Activated CD4-positive, alpha-beta T cell treated with anti-CD3 and anti-CD28 coated beads, Interleukin-2, amount 50 U/mL, for 48 hours (primary cell): ENCODE measurements around the gene EEA1.

Experiments
- DNase-seq, 2 experiments: peaks; one replicate each; pipeline ENCODE4 v3.0.0-alpha.2; 2020

Gene EEA1

GRCh38 chr12:92877904-92878303 is 51.2 kb downstream of the EEA1 start:
- no peak for DNase-seq

DNA sequence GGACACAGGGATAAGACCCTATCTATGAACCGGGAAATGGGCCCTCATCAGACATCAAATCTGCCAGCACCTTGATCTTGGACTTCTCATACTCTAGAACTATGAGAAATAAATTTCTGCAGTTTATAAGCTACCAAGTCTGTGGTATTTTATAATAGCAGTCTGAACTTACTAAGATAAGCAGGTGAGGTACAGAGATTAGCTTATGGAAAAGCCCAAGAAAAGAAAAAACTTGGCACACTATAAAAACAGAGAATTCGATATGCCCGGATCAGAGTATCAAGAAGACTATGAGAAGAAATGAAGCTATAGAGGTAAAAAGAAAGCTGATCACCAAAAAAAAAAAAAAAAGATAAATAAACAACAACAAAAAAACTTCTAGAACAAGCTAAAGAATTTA is 52.6 kb downstream of the EEA1 start:
- DNase-seq = no peak

GRCh38 chr12:92871116-92871515 is 58.0 kb downstream of the EEA1 start:
- no peak for DNase-seq

DNA sequence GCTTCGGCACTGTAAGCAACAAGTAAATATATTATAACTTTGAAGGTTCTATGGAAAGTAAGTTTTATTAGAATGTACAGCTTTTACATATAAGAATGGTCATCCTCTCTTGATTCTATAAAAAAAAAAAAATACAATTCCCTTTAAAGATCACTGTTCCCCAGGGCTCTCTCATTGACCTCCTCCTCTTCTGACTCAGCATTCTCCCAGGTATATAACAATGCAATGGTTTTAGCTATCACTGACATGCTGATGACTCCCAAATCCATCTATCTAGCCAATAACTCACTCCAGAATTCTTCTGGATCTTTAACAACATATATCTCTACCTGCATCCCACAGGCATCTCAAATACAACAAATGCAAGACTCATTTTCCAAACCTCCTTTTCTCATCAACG is 62.7 kb downstream of the EEA1 start:
- DNase-seq = no peak

DNA sequence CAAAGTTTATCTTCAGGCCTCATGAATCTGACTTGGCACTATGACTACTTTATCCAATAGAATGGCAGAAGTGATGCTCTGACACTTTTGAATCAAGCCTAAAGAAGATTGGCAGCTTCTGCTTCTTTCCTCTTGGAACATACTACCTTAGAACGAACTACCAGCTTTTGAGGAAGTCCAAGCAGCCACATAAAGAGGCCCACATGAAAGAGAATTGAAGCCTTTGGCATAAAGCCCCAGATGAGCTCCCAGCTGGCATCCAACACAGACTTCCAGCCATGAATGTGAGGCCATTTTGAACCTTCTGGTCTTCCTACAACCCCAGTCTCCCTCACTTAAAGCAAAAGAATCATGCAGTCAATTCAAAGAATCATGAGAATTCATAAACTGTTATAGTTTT is 65.8 kb downstream of the EEA1 start:
- no peak for DNase-seq

DNA sequence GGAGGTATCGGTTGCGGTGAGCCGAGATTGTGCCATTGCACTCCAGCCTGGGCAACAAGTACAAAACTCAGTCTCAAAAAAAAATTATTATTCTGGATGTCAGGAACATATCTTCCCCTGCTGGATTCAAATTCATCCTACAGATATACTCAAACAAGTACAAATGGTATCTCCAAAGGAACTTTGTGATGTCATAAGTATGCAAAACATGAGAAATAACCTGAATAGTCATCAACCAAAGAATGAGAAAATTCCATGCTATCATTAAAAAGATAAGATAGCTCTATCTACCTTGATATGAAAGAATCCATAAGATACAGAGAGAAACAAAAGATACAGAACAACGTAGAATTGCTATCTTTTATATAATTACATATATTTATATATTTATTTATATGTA is 67.7 kb downstream of the EEA1 start:
- no peak for DNase-seq

- no peak for DNase-seq
Observed at GRCh38 chr12:92860521-92860920, 68.6 kb downstream of the EEA1 start.

DNA sequence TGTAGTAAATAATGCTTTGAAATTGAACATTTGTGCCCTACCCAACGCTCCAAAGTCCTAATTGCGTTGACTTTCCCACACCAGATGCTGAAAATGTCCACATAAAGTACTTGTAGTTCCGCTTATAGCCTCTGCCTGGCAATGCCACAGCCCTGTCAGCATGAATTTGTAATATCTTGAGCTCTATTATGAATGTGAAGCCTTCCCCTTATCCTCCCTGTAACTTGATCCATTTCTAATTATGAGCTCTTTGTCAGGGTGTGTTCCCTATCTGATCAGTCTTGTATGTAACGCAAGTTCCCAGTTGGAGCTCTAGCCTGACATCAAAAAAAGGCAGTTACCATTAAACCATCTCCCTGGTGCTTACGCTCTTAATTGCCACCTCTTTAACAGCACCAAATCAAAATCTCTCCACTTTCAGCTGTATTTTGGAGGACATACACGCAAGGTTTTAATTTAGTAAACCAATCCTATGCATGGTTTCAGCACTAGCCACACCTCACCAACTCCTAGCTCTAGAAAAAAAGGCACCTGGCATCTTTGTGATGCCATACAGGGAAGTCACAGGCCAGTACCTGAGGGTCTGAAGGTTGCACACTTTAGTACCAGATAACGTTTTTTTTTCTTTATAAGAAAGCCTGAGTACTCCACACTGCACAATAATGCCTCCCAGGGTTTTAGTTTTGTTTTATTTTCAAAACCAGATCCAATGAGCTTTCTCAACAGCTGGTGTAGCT is 69.3 kb downstream of the EEA1 start:
- no peak for DNase-seq

DNA sequence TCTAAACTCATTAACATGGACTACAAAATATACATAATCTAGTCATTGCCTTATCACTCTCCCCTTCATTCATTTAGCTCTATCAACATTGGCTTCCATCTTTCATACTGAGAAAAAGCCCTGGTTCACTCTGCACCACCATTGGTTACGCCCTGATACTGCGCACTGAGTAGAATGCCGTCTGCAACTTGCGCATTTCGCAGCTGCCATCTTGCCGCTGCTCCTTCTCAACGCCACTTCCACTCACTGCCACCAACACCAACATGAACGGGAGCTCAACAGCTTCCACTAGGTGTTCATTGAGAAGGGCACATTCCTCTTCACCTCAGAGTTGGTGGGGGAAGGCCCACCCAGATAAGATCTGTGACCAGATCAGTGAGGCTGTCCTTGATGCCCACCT is 71.3 kb downstream of the EEA1 start:
- no peak for DNase-seq

DNA sequence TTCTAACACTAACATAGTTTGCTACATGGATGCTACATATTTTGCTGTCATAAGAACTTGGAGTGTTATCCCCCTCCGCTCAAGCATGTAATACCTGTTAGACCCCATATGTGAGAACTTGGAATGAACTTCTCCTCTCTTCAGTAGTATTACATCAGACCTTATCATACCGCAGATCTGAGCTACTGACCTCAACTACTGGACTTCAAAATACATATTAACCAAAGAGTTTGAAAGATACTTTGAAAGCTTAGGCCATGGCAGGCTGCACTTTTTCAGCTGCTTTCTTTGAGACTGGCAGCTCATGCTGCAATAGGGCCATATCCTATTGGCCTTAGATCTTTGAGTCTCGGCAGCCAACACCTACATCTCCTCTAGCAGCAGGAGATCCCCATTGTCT is 74.8 kb downstream of the EEA1 start:
- no peak for DNase-seq

DNA sequence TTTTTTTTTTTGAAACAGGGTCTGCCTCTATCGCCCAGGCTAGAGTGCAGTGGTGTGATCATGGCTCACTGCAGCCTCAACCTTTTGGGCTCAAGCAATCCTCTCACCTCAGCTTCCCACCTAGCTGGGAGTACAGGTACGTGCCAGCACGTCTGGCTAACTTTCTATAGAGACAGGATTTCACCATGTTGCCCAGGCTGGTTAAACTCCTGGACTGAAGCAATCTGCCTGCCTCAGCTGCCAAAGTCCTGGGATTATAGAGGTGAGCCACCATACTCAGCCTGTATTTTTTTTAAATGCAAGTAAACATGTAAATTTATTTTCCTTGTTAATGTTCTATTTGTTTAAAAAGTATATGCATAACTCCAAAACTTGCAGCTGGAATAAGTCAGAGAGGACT is 80.4 kb downstream of the EEA1 start:
- DNase-seq = no peak

GRCh38 chr12:92847368-92847767 is 81.7 kb downstream of the EEA1 start:
- DNase-seq = no peak

DNA sequence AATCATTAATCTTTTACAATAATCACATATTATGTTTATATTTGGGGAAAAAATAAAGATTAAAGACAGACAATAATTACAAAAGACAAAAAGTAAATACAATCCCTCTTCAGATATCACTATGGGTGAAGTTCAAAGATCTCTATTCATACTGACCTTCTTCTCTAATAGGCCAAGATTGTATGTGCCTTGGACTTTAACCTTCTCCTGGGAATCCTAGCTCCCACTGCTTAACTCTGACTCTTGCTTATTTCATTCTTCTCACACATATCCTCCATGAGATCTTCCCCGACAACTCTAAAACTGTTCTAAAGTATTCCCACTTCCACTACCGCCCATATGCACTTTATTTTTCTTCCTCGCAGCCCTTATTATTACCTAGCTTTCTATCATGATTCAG is 83.8 kb downstream of the EEA1 start:
- no peak for DNase-seq

GRCh38 chr12:92844151-92844763 is 84.8 kb downstream of the EEA1 start:
- no peak for DNase-seq

- no peak for DNase-seq
Observed at GRCh38 chr12:92829686-92830282, 99.3 kb downstream of the EEA1 start.

GRCh38 chr12:92828565-92828964 is 100.5 kb downstream of the EEA1 start:
- DNase-seq = no peak

DNA sequence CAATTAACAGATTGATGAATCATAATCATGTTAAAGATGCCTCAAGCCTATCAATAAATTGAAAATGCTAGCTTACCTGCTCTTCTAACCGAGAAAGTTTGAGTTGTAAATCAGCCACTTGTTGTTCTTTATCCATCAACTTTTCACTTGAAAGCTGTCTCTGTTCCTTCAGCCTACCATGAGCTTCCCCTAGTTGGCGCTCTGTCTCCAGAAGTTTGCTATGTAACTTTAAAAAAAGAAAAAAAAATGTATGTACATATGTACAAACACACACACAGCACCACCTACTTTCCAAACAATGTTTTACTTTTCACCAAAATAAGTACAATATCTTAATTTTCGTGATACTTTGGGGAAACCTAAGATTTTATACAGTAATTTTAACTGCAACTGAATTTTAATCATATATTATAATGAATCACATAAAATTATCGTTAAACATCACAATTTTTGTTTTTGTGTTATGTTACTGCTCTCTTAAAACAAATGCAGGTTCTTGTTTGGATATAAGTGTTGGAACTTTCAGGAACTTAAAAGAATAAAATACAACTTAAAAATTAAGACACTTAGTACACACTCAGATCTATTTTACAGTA is 101.2 kb downstream of the EEA1 start:
- peak; percentile 34 to 43 for DNase-seq

DNA sequence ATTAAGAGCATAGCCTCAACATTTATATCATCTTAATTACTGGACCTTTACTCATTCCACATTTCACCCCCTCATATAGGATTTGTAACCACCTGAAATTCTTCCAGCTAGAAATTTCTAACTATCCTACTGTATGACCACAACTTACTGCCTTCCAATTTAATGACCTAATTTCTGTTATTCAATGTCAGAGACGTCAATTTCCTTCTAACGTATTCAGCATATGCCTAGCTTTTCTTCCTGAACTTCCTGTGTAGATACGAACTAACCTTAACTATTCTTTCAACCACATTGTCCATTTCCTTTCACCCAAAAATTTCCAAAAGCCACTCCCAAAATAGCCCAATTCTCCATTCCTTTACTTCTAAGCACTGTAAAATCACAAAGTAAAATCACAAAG is 108.0 kb downstream of the EEA1 start:
- no peak for DNase-seq

DNA sequence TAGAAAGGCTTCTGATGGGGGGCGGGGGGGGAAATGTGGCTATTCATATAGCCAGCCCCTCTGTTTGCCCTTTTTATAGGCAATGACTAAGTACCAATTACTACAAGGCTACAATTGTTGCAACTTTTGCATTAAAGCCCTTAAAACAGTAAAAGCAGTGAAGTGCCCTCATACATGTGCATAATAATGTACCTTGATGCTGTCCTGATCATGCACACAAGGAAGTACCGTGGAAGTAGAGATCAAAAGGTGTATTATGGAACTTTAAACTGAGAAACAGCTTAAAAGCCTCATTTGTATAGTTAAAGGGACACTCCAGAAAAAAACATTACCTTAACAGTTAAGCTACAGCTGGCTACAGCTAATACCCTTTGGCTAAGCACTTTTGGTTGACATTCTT is 114.5 kb downstream of the EEA1 start:
- DNase-seq = no peak

- DNase-seq = no peak
Observed at GRCh38 chr12:92810370-92810769, 118.7 kb downstream of the EEA1 start.

DNA sequence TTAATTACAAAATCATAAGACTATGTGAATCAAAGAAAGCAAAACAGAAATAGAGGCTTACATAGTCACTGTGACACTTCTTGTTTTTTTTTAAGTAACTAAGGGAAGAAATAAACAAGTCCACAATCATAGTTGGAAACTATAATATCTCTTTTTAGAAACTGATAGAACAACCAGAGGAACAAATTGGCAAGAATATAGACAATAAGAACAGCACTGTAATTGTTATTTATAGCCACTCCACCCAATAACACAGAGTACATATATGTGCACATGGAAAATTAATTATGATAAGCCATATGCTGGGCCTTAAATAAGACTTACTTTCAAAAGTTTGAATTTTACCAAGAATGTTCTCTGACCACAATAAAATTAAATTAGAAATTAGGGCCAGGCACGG is 125.2 kb downstream of the EEA1 start:
- DNase-seq = no peak

GRCh38 chr12:92802906-92803305 is 126.2 kb downstream of the EEA1 start:
- DNase-seq = no peak

DNA sequence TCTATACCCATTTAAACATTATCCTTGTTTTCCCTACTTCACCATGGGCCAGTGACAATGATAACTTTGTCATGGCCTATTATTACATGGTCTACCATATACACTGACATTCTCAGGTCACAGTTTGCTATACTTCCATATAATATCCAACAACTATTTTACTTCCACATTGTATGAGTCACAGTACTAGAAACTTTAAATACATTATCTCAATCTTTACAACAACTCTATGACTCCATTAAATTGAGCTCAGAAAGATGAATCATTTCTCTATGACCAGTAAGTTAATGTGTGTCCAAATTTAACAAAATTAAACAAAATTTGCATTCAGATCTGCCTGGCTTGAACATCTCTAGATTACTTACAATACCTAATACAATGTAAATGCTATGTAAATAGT is 132.4 kb downstream of the EEA1 start:
- DNase-seq = no peak

GRCh38 chr12:92794814-92795213 is 134.3 kb downstream of the EEA1 start:
- DNase-seq = no peak
